B cell (primary cell): ENCODE results near the gene SHANK2. TPM values are rescaled to one million over a fixed set of nuclear protein-coding genes. Genes with fewer than 3 reads are reported as not detected.
A peak's percentile ranks its signal among the peaks of the same experiment; 100 is the strongest.

Experiments
- ATAC-seq: fragments of 200-7000 bp; cut with Tn5 transposase; one replicate; pipeline ENCODE4 v1.10.0; 2021; ENCODE audit warnings: low read depth, mild to moderate bottlenecking, moderate number of reproducible peaks, moderate library complexity
- CTCF ChIA-PET: fragments of 350-600 bp; sonication (Branson Sonifier 250); formaldehyde crosslinking; loops from one replicate; lab custom pipeline; 2021; ENCODE audit warnings: antibody characterized with exemption, inconsistent platforms; lab: Charles Lee
- POLR2A ChIA-PET: fragments of 350-600 bp; sonication (Branson Sonifier 250); formaldehyde crosslinking; loops from one replicate; lab custom pipeline; 2021; ENCODE audit warnings: antibody characterized with exemption; lab: Charles Lee
- DNase-seq: peaks from one replicate; pipeline ENCODE4 v3.0.0; 2013
- H2AFZ ChIP-seq: 2 replicates; pipeline ENCODE4 v1.6.1; 2012; ENCODE audit warnings: mild to moderate bottlenecking, low read depth, low read length; ENCODE audit not compliant: insufficient read depth, poor library complexity, severe bottlenecking
- H3K27ac ChIP-seq, 2 donors: 1 replicate in 1 of 2; 2 replicates in 1 of 2; pipeline ENCODE4 v1.5.1; 2012 to 2013; ENCODE audit warnings: low read length in 2 of 2, mild to moderate bottlenecking in 2 of 2, moderate library complexity in 1 of 2
- H3K27me3 ChIP-seq, 4 experiments: fragments of 200-600 bp in 1 of 4; sonication (generic) in 1 of 4; replicated peaks in 1 of 4; 1 replicate in 2 of 4; 2 replicates in 2 of 4; pipeline versions ENCODE4 v1.6.1 to v1.7.0; 2013 to 2016; ENCODE audit warnings: low read length in 3 of 4, mild to moderate bottlenecking in 2 of 4, mixed read lengths in 1 of 4, moderate library complexity in 1 of 4; ENCODE audit not compliant: insufficient read depth in 4 of 4, control insufficient read depth in 3 of 4; ENCODE audit errors: control extremely low read depth in 1 of 4
- H3K36me3 ChIP-seq, 2 experiments: replicated peaks in 1 of 2; 1 replicate in 1 of 2; 2 replicates in 1 of 2; pipeline versions ENCODE4 v1.6.1 to v1.7.1; 2013; ENCODE audit warnings: low read length in 1 of 2; ENCODE audit not compliant: insufficient read depth in 2 of 2, control insufficient read depth in 1 of 2; ENCODE audit errors: control extremely low read depth in 1 of 2, extremely low read depth in 1 of 2
- H3K4me1 ChIP-seq, 2 donors: fragments of 200-600 bp in 1 of 2; sonication (generic) in 1 of 2; 1 replicate in 1 of 2; 2 replicates in 1 of 2; pipeline versions ENCODE4 v1.5.1 to v1.6.1; 2013 to 2017; ENCODE audit warnings: low read length in 2 of 2; ENCODE audit not compliant: control insufficient read depth in 2 of 2, insufficient read depth in 2 of 2
- H3K4me2 ChIP-seq: replicated peaks from 2 replicates; pipeline ENCODE3; 2012; ENCODE audit warnings: mild to moderate bottlenecking, low read depth, low read length; ENCODE audit not compliant: poor library complexity, severe bottlenecking
- H3K4me3 ChIP-seq, 5 experiments: fragments of 200-600 bp in 1 of 5; sonication (generic) in 1 of 5; 1 replicate in 3 of 5; 2 replicates in 2 of 5; pipeline versions ENCODE4 v1.5.1 to v1.7.0; 2011 to 2016; ENCODE audit warnings: low read length in 4 of 5, mild to moderate bottlenecking in 4 of 5, low read depth in 2 of 5, control low read depth in 1 of 5, moderate library complexity in 1 of 5; ENCODE audit not compliant: insufficient read depth in 1 of 5; ENCODE audit errors: control extremely low read depth in 1 of 5, extremely low read depth in 1 of 5
- H3K79me2 ChIP-seq: fragments of 200-600 bp; sonication (generic); one replicate; pipeline ENCODE4 v1.6.0; 2016; ENCODE audit warnings: low read length; ENCODE audit not compliant: control insufficient read depth, insufficient read depth
- H3K9ac ChIP-seq: fragments of 200-600 bp; sonication (generic); 2 replicates; pipeline ENCODE4 v1.6.1; 2017; ENCODE audit warnings: mild to moderate bottlenecking, low read length, moderate library complexity
- H3K9me3 ChIP-seq, 3 donors: one replicate each; pipeline versions ENCODE4 v1.6.1 to v1.7.1; 2013; ENCODE audit warnings: low read length in 2 of 3; ENCODE audit not compliant: control insufficient read depth in 2 of 3, insufficient read depth in 1 of 3; ENCODE audit errors: control extremely low read depth in 1 of 3
- H4K20me1 ChIP-seq: 2 replicates; pipeline ENCODE4 v1.6.0; 2012; ENCODE audit warnings: mild to moderate bottlenecking, low read length; ENCODE audit not compliant: insufficient read depth, control insufficient read depth, poor library complexity, severe bottlenecking
- H3K27ac Mint-ChIP-seq: one replicate; pipeline ENCODE4 v1.8.0; 2021; ENCODE audit warnings: mixed read lengths
- H3K27me3 Mint-ChIP-seq: one replicate; pipeline ENCODE4 v1.8.0; 2021; ENCODE audit warnings: mixed read lengths
- H3K4me1 Mint-ChIP-seq: one replicate; pipeline ENCODE4 v1.8.0; 2021; ENCODE audit warnings: mixed read lengths
- H3K4me3 Mint-ChIP-seq: one replicate; pipeline ENCODE4 v1.8.0; 2021; ENCODE audit warnings: mixed read lengths
- H3K9me3 Mint-ChIP-seq: one replicate; pipeline ENCODE4 v1.8.0; 2022; ENCODE audit warnings: mixed read lengths; ENCODE audit not compliant: insufficient read depth
- EZH2 ChIP-seq: IDR thresholded peaks from 2 replicates; pipeline ENCODE4 v1.6.1; 2012; ENCODE audit warnings: borderline replicate concordance, low read depth, mild to moderate bottlenecking, moderate library complexity, low read length; ENCODE audit not compliant: insufficient read depth, poor library complexity, severe bottlenecking
- WGBS: methylation state at CpG from one replicate; pipeline ENCODE4 v1.1.5; 2013; ENCODE audit warnings: missing lambda C conversion rate; ENCODE audit not compliant: insufficient coverage; 5-methylcytosine and 5-hydroxymethylcytosine counted together
- intact Hi-C: fragments of 100-400 bp; cut with micrococcal nuclease; formaldehyde crosslinking; loops from one replicate; pipeline ENCODE4 v1.10.0; 2022
- polyA plus RNA-seq: library from polyadenylated mRNA; depleted of rRNA; stranded (reverse); fragments of >200 nt; gene quantifications from 2 replicates; pipeline ENCODE4 v1.2.3, GENCODE V29; 2012
- total RNA-seq, 2 donors: library from RNA; stranded (reverse); fragments of 120-200 nt in 1 of 2; gene quantifications; 1 replicate in 1 of 2; 2 replicates in 1 of 2; pipeline versions ENCODE4 v1.2.3 to v1.2.4, GENCODE V29; 2013 to 2022
- TF ChIP-seq, protein P1 (sequence below): fragments of 200-600 bp; IDR thresholded peaks from one replicate; pipeline ENCODE4 v1.8.0; 2022; ENCODE audit warnings: antibody characterized with exemption, mild to moderate bottlenecking

The SHANK2 gene
- total and polyA plus RNA-seq, 2 donors (not counting 1 experiment from before 2014, with no cell fraction given), result 0.07 to 0.28 TPM

DNA sequence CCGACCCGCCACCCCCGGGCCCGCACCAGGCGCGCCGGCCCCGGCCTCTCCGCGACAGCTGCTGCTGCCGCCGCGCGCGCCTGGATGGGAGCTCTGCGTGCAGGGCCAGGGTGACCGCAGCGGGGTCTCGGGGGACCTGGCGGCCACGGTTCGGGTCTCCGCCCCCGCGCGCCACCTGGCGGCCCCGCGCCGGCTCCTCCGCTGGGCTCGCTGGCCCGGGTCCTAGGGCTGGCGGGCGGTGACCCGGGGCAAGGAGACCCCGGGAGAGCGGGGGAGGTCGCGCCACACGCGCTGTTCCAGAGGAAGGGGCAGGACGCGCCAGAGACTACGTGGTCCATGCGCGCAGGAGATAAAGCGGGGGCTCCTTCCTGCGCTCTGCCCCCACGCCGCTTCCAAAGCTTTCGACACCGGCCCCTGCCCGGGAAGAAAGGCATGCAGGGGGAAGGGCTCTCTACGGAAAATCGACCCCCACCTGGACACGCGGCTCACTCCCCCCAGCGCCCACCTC, 562 bp downstream of the SHANK2 start:
- intact Hi-C loops, result loop anchor here (2.0 to 10.0 kb wide), 2 partner anchors 123 to 201 kb away; partner anchors contain the start of gene NADSYN1
- Histone ChIP-seq H4K20me1 (no peaks in the 10 kb centered on the region), H2AFZ (peak overlapping the region; percentile 58), H3K4me3 (peak overlapping the region in 4 of 5 experiments; percentile 29 to 58 (median 39)), H3K4me1 (peaks cover 30 to 34% of the 10 kb centered on the region in 2 donors), H3K36me3 (no peaks in the 10 kb centered on the region), H3K9ac (peak overlapping the region; percentile 55), H3K79me2 (no peaks in the 10 kb centered on the region), H3K27ac (no peak overlapping the region), H3K27me3 (peaks cover 0 to 64% (median 43%) of the 10 kb centered on the region in 4 experiments), H3K4me2 (peak overlapping the region; percentile 92), H3K9me3 (peaks cover 0 to 8% (median 0%) of the 10 kb centered on the region in 3 donors)
- Mint-ChIP-seq H3K4me3 (peak overlapping the region; percentile 77), H3K9me3 (no peaks in the 10 kb centered on the region), H3K27ac (no peak overlapping the region), H3K27me3 (peaks cover 64% of the 10 kb centered on the region), H3K4me1 (peaks cover 21% of the 10 kb centered on the region)
- 1% methylated on average over 58 of the region's 59 CpGs for WGBS
- ChIA-PET POLR2A (no interaction called here), CTCF (interaction anchor here (0.6 to 1.3 kb wide), 3 partner anchors 17 to 164 kb away, joined by 3 read pairs; no protein-coding TSS in a partner anchor)
- DNase-seq (peak; percentile 76), ATAC-seq (peak; percentile 88)
- TF ChIP-seq, protein P1, sequence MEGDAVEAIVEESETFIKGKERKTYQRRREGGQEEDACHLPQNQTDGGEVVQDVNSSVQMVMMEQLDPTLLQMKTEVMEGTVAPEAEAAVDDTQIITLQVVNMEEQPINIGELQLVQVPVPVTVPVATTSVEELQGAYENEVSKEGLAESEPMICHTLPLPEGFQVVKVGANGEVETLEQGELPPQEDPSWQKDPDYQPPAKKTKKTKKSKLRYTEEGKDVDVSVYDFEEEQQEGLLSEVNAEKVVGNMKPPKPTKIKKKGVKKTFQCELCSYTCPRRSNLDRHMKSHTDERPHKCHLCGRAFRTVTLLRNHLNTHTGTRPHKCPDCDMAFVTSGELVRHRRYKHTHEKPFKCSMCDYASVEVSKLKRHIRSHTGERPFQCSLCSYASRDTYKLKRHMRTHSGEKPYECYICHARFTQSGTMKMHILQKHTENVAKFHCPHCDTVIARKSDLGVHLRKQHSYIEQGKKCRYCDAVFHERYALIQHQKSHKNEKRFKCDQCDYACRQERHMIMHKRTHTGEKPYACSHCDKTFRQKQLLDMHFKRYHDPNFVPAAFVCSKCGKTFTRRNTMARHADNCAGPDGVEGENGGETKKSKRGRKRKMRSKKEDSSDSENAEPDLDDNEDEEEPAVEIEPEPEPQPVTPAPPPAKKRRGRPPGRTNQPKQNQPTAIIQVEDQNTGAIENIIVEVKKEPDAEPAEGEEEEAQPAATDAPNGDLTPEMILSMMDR, result no peak
- TF ChIP-seq EZH2, result no peak

DNA sequence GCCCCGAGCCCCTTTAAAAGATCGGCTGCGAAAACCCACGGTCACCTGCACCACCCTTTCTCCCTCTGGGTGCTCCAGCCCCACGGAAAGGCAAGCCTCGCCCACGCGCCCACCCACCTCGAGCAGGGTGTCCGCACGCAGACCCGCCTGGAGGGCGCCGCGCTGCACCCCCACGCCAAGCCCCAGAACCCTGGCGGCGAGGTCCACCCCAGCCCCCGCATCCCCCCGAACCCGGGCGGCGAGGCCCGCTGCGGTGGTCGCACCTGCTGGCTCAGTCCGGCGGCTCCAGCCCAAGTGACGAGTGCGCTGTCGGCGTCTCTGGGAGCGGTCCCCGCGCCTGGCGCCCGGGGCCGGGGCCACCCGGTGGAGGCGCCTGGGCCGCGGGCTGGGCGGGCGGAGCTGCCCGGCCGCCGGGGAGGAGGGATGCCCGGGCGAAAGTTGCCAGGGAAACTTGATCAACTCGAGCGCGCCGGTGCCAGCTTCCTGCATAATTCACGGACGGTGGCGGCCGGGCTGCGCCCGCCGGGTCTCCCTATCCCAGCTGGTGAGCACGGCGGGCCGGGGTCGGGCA, 1.1 kb downstream of the SHANK2 start:
- no peak overlapping the region for H3K27ac Mint-ChIP-seq
- H3K4me1 ChIP-seq, result peaks cover 30 to 34% of the 10 kb centered on the region in 2 donors
- TF ChIP-seq, protein P1, result no peak
- no peak for TF ChIP-seq EZH2
- H3K9ac ChIP-seq, result peak overlapping the region; percentile 55
- H3K4me3 Mint-ChIP-seq, result peak overlapping the region; percentile 74
- H3K79me2 ChIP-seq, result no peaks in the 10 kb centered on the region
- H4K20me1 ChIP-seq, result no peaks in the 10 kb centered on the region
- H3K9me3 ChIP-seq, result peaks cover 0 to 8% (median 0%) of the 10 kb centered on the region in 3 donors
- peaks cover 65% of the 10 kb centered on the region for H3K27me3 Mint-ChIP-seq
- H3K4me2 ChIP-seq, result peak overlapping the region; percentile 92
- peaks cover 21% of the 10 kb centered on the region for H3K4me1 Mint-ChIP-seq
- H3K27me3 ChIP-seq, result peaks cover 0 to 69% (median 46%) of the 10 kb centered on the region in 4 experiments
- H3K4me3 ChIP-seq, result peak overlapping the region in 2 of 5 experiments; percentile 21 to 30
- H3K9me3 Mint-ChIP-seq, result no peaks in the 10 kb centered on the region
- H2AFZ ChIP-seq, result no peak overlapping the region
- peak; percentile 20 for DNase-seq
- intact Hi-C loops, result loop anchor here (10.0 kb wide), 1 partner anchor 124 kb away; no protein-coding TSS in a partner anchor
- 3% methylated on average over 64 of the region's 64 CpGs for WGBS
- ATAC-seq, result no peak
- ChIA-PET POLR2A (no interaction called here), CTCF (interaction anchor here (0.6 to 1.3 kb wide), 3 partner anchors 16 to 164 kb away, joined by 3 read pairs; no protein-coding TSS in a partner anchor)
- no peaks in the 10 kb centered on the region for H3K36me3 ChIP-seq
- H3K27ac ChIP-seq, result no peak overlapping the region
